Kidney tubule cell (primary cell): Measurements from ENCODE around the gene GALNT9.
"Not testable (repeated sequence)": the region's sequence is repeated elsewhere in the genome, so short reads cannot be mapped to it uniquely, and the experiment has no call there.

Source experiments
- DNase-seq: peaks from one replicate; pipeline ENCODE4 v3.0.0-alpha.2; 2018; ENCODE audit warnings: low spot score

The GALNT9 gene

DNA sequence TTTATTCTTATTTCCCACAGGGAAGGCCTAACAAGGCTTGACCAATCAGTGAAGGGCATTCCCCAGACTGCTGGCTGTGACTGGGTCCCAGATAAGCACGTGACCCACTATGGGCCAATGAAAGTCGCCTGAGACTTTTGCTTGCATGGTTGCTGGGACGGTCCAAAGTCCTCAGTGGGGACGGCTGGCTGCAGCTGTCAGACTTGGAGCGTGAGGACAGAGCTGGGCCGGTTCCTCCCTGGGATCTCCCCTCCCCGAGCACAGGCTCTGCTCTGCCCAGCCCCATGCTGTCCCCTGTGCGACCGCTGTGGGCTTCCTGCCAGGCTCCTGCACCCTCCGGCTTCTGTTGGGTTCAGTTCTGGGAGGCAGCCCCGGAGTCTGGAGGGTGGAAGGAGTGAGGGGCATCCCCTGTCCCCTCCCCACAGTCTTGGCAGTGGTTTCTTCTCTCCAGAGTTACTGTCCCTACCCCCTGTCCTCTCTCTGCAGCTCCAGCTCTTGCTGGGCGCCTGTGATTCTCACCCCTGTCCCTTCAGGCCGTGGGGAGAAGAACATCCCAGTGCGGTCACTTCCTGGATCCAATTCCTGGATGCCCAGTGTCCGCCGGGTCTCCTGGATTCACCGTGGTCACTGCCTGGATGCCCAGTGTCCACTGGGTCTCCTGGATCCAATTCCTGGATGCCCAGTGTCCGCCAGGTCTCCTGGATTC lies 50.1 kb downstream of the GALNT9 start:
- DNase-seq = no peak

DNA sequence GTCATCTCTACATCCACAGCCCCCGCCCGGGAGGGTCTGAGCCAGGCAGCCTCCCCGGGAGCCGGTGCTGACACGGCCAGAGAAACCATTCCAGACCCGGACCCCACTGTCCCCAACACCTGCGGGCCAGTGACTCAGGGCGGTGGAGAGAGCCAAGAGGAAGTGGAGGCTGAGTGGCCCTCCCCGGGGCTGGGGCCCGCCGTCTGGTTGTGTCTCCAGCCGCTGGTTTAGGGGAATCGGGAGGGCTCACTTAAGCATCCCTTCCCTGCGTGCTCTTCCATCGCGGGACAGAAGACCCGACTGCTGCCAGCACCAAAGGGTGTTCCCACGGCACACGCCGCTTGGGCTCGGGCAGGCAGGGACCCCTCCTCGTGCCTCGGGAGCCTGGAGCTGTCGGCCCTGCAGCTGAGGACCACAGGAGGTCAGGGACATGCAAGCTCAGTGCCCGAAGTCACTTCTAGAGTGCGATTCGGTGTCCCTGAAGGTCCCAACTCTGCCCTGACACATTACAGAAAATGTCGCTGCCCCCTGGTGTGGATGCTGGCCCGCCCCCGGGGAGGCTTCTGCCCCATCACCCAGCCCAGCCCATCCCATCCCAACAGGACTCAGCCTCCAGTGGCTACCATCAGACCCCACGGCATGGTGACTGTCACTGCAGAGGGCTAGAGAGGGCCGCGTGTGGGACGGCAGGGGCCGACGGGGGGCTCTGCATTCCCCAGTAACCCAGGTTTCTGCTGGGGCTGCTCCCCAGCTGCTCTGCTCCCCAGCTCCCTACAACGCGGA lies 50.8 kb downstream of the GALNT9 start:
- no peak for DNase-seq

DNA sequence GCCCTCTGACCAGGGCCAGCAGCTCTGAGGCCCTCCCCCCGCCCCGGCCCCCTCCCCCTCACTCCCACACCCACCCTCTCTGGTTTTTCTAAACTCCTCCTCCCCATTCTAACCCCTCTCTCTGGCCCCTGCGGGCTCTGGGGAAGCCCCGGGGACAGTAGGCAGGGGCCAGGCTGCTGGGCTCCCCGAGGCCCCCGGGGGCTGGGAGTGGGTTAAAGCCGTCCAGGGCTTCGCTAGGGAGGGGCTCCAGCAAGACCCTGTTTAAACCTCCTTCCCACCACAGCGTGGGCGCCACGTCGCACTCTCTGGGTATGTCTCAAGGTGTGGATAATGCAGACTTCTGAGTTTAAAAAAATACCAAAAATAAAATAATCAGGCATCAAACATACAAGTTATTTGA lies 51.4 kb downstream of the GALNT9 start:
- DNase-seq = no peak

DNA sequence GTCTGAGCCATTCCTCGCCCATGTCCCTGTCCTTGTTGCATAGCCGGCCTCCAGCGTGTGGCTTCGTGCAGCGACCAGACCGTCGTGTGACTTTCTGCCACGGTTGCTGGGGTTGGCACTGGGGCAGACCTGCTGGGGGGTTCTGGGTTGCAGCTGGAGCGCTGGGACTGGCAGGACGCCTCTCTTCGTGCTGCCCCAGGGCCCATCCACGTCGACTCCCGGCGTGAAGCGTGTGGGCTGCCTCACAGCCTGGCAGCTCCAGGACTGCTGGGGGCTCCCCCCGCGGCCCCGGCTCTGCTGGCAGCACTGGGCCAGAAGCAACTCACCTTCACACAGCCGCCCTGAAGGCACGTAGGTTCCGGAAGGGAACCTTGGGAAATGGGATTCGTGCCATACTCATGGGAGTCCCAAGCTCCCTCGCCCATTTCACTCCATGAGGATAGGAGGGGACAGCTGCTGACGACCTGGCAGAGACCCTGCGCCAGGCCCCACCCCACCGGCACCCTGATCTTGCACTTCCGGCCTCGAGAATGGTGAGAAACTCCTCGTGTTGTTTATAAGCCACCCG lies 51.9 kb downstream of the GALNT9 start:
- DNase-seq = no peak

DNA sequence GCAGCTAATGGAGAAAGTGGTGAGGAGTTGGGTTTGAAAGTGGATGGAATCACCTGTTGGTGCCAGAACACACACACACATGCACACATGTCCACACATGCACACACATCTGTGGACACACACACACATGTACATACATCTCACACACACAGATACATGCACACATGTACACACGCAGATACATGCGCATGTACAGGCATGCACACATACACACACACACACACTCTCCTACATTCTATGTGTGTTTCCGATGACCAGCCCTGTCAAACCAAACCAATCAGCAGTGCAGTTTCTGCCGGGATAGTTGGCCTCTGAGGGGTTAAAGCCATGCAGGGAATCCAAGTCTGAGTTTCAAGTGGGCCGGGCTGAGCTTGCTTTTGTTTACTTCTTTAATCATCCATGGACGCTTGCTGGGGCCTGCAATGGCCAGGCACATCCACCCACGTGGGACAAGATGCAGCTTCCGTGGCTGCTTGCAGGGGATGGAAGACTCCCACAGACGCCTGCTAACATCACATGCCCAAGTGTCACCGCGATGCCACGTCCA lies 52.5 kb downstream of the GALNT9 start:
- no peak for DNase-seq

DNA sequence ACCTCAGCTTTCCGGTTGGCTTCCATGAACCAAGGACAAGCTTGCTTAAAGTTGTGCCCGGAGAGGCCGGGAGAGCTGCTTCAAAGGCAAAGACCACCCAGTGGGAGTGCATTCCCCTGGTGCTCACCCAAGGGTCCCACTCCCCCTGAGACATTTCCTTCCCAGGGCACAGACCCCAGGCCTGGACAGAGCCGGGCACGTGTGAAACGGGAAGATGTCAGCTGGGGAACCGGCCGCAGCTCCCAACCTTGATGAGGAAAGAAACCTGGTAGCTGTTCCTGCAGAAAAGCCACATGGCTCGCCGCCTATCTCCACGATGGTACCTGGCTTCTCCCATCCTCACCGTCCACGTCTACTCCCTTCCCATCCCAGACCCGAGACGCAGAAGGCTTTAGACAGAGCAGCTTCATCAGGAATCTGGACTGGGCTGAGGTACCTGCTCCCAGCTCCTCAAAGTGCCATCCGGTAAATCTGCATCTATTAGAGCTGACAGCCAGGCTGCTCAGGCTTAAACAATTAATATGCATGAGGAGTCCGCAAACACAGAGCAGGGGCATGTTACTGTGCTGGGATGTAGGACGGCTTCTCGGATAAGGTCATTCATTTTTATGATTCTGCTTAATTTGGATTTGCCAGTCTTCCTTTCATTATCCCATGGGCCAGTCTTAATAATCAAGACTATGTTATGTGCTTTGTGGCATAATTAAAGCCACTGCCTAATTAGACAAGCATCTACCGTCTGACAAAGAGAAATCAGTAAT lies 53.1 kb downstream of the GALNT9 start:
- DNase-seq = no peak

DNA sequence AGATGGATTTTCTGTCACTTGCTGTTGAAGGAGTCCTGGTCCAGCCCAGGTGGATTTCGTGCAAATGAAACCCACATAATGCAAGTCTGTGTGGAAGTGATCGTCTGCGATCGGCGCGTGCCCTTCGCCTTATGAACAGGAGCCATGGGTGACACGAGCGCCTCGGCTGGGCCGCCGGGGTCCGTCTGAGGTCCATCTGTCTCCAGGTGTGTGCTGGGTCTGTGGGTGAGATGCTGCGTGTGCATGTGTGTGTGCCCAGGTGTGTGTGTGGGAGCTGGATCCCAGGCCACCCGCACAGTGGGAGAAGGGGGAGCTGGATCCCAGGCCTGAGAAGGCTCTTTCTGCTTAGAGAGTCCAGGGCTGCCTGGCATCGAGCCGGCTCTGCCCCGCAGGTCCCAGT lies 53.8 kb downstream of the GALNT9 start:
- no peak for DNase-seq

DNA sequence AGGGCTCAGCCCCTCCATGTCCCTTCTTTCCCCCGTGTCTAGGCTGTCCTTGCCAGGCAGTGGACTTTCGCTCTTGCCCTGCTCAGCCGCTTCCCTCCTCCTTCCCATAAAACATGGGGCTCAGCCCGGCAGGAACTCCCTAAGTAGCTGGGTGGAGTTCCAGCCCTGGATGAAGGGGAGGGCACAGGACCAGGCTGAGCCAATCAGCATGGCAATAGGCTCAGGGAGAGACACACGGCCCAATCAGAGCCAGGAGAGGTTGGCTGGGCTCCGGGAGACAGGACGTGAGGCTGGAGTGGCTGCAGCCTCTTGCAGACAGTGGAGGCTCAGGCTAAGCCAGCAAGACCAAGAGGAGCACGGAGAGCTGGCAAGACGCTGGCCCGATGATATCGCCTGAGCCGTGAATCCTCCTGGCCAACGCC lies 54.3 kb downstream of the GALNT9 start:
- peak; percentile 52 for DNase-seq

DNA sequence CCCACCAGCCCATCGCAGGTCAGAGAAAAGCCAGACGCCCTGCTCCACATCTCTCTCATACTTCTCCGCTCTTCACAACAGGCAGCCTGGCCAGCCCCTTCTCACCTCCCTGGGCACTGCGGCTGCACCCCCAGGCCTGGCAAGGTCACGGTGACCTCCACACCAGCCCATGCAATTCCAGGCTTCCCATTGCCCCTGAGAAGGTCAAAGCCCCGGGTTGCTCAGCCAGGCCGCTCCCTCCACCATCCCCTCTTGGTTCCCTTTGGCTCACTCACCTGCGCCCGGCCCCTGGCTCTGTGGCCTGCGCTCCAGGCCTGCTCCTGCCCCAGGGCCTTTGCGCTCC lies 55.4 kb downstream of the GALNT9 start:
- DNase-seq = no peak

DNA sequence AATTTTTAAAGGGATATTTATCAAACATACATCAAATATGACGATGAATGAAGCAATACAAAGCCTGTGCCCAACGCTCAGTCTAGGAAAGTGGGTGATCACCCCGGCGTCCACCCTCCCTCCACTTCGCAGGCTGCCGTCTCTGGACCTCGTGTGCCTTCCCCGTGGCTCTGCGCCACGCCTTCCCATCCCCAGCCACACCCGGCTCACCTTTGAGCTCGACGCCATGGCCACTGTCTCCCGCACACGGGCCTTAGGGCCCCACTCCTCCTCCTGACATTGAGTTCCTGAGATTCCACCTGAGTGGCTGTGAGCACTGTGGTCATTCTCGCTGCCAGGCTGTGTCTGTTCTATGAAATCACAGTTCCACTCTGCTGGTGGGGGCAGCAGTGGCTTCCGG lies 56.7 kb downstream of the GALNT9 start:
- no peak for DNase-seq

DNA sequence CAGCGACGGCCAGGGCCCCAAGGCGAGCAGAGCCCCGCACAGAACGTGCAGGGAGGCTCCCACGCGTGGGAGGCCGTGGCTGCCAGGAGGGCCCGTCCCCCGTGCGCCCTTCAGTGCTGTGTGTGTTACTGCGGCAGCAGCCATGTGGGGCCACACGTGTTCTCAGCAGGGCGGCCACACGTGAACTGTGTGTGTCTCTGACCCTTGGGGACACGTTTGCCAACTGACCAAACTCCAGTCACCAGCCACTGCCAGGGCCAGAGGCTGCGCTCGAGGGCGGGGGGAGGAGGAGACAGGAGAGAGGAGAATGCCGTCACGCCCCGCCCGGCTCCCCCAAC lies 57.7 kb downstream of the GALNT9 start:
- no peak for DNase-seq

DNA sequence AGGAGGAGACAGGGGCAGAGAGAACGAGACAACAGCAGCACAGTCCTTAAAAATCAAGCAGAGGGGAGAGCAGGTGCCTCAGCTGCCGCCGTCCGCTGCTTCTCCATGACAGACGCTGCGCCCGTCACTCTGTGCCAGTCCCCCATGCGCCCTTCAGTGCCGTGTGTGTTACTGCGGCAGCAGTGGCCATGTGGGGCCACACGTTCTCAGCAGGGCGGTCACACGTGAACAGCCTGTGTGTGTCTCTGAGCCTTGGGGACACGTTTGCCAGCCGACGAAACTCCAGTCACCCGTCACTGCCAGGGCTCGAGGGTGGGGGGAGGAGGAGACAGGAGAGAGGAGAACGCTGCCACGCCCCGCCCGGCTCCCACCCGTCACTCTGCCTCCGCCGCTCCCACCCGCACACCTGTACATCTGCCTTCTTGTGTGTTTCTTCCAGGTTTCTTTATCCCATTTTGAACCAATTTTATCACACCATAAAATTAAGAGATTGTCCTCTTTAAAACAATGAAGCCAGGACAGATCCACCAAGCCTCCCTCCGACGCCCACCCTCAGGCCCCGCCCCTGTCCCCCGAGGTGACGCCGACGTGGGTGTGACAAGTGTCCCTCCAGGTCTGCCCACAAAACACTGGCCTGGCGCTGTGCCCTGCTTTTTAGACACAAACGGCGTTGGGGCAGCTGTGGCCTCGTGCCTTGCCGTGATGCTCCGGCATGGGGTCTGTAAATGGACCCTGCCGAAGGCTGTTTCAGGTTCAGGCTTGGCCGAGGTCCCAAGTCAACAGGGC lies 58.2 kb downstream of the GALNT9 start:
- no peak for DNase-seq

DNA sequence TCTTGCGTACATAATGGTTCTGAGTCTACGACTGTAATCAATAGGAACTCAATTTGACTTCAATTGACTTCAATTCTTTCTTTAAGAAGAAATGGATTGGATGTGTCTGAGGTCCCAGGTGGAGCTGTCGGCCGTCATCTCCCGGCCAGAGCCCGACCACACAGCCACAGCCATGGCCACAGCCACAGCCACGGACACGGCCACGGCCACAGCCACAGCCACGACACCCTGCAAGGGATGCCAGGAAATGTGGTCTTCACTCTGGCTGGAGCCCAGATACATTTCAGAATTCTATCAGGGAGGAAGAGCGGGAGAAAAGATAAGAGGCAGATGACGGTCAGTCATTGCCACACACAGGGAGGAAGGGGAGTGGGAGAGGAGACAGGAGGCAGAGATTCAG lies 58.9 kb downstream of the GALNT9 start:
- no peak for DNase-seq

DNA sequence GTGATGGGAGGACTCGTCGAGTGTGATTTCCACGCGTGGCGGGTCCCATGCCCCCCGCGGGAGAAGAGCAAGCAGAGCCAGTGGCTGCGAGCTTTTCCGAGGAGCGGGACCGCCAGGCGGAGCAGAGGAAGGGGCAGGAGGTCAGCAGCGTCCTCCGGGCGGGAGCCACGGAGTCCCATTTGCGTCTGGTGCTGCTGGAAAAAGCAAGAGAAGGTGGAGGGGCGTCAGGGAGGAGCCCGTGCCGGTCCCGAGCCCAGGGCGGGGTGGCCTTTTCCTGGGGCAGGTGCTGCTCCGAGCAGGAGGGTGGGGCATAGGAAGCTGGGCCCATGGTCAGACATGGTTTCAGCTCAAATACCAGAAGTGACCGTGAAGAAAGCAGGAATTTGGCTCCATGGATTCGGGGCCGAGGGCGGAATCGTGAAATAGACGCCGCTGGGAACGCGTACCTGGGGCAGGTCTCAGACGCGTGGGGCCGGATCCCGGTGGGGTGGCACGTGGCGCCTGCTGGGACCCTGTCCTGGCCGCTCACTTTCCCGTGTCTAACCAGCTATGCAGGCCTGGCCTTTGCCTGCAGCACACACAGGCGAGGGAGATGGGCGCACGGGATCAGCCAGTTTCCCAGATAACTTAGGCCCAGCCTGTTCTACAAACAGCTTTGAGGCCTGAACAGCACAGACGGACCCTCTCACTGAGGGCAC lies 60.0 kb downstream of the GALNT9 start:
- DNase-seq = no peak

DNA sequence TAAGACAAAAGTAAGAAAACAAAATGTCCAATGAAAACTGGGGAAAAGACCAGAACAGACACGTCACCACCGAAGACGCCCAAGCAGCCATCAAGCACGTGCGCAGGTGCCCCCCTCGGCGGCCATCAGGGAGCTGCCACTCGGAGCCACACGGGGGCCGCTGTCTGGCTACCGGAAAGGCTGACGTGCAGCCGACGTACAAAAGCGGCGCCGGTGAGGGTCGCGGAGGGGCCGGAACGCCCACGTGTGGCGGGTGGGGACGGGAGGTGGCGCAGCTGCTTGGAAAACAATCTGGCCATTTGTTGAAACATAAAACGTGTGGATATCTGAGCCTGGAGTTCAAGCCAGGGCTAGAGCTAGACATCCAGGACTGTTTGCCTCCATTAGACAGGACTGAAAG lies 60.7 kb downstream of the GALNT9 start:
- no peak for DNase-seq

DNA sequence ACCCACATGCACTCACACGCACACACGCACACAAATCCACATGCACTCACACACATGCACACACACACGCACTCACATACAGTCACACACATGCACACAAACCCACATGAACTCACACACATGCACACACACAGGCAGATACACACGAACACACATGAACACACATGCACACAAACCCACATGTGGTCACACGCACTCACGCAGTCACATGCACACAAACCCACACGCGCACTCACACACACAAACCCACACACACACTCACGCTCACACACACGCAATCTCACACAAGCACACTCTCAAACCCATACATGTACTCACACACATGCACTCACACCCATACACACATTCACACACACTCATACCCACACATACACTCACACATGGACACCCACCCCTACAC lies 61.5 kb downstream of the GALNT9 start:
- DNase-seq = no peak

DNA sequence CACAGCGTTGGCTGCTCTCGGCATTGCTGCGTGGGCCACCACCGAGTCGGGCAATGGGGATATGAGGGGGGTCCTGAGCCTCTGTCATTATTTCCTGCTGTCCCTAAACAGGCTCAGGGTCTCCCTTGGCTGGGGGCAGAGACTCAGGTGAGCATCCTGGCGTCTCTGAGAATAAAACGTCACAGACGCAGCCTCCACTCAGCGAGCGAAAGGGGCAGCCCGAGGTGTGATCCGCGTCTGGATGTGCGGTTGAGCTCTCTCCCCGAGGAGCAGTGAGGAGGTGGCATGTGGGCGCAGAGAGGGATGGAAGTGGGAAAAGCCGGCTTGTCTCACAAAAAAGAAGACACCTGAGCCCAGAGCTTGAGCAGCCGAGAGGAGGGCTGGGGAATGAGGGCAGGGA lies 62.6 kb downstream of the GALNT9 start:
- no peak for DNase-seq

DNA sequence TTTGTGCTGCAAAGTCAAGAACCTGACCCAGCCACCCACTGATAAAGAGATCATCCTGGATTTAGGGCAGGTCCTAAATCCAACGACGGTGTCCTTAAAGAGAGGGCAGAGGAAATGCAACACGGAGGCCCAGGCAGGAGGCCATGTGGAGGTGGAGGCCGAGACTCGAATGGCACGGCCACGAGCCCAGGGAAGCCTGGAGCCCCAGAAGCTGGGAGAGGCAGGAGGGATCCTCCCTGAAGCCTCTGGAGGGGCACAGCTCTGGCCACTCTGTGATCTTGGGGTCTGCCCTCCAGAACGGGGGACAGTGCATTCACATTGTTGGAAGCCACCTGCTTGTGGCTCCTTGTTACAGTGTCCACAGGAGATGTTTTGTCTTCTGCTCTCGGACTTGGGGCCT lies 63.0 kb downstream of the GALNT9 start:
- no peak for DNase-seq

DNA sequence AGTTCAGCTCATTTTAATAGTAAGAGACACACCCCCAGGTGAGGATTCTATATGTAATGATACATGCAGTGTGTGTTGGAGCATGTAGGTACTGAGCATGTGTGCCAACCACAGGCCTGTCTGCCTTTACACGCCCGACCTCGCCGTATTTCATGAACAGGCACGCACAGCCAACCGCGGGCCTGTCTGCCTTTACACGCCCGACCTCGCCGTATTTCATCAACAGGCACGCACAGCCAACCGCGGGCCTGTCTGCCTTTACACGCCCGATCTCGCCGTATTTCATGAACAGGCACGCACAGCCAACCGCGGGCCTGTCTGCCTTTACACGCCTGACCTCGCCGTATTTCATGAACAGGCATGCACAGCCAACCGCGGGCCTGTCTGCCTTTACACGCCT lies 63.6 kb downstream of the GALNT9 start:
- DNase-seq = not testable (repeated sequence)

DNA sequence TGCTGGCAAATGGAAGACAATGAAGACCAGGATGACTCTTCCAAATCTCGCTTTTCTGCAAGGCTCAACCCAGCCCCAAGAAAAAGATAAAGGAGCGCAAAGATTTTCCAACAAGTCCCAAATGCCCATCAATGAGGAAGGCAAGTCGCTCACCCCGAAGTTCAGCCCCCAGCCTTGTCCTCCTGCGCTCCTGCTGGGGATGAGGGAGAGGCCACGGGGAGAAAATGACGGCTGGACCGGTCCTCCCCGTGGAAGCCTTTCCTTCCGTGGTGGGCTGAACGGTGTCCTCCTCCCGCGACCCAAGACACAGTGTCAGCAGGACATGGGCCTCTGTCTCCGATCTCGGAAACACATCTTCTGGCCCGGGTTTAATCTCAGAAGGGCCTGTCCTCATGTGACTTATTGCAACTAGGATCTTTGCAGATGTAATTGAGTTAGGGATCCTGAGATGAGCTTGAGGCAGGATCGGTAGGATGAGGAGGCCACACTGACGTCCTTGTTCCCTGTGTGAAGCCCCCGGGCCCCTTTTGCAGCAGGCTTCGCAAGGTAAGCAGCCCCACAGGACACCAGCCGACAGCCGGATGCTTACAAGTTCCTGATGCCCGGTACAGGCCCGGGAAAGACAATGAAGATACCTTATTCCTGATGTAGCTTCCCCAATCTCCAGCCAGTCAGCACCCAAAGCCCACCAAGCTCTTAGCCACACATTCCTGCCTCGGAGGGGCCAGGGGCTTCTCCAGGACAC lies 64.2 kb downstream of the GALNT9 start:
- no peak for DNase-seq
